Measurements from ENCODE around the gene PRKCQ. TPM values are rescaled to one million over a fixed set of nuclear protein-coding genes. Genes with fewer than 3 reads are reported as not detected.

The PRKCQ gene
- total and polyA plus RNA-seq, 2 of the 13 experiments (the other 11 are each of a cell fraction or from before 2014, with no cell fraction given): 0.13 to 0.35 TPM

DNA sequence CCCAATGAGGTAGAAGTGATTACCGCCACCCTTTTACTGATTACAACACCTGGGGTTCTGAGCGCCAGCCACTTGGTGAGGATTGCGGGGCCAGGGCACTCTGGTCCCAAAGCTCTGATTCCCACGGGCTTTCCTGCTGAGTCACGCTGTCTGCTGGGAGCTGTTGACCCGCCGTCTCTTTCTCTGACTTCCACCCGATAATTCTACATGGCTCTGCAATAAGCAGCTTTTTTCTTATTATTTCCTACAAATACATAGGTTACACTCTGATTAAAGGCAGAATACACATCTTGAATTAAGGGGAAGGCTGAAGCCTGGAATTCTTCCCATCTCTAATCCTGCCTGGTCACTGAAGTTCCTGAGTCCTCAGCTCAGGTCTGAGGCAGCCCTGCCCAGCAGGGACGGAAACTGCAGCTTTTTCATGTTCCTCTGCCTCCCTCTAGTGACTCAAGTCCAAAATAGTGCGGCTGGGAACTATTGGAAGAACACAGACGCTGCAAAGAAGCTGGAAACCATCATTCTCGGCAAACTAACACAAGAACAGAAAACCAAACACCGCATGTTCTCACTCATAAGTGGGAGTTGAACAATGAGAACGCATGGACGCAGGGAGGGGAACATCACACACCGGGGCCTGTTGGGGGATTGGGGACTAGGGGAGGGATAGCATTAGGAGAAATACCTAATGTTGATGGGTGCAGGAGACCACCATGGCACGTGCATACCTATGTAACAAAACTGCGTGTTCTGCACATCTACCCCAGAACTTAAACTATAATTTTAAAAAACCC, 178.3 kb downstream of the PRKCQ start (continued):
- TF ChIP-seq, protein P1, sequence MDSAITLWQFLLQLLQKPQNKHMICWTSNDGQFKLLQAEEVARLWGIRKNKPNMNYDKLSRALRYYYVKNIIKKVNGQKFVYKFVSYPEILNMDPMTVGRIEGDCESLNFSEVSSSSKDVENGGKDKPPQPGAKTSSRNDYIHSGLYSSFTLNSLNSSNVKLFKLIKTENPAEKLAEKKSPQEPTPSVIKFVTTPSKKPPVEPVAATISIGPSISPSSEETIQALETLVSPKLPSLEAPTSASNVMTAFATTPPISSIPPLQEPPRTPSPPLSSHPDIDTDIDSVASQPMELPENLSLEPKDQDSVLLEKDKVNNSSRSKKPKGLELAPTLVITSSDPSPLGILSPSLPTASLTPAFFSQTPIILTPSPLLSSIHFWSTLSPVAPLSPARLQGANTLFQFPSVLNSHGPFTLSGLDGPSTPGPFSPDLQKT (CRISPR knock-in tag; IDR thresholded peaks at IDR 0.05; ENCODE audit: borderline replicate concordance): no peak
- TF ChIP-seq TGIF2 (CRISPR knock-in tag; IDR thresholded peaks at IDR 0.05) (no peak), MTA1 (CRISPR knock-in tag; IDR thresholded peaks at IDR 0.05; ENCODE audit: borderline replicate concordance) (no peak), MYC (CRISPR knock-in tag; IDR thresholded peaks at IDR 0.05; ENCODE audit: borderline replicate concordance) (no peak), IKZF4 (CRISPR knock-in tag; IDR thresholded peaks at IDR 0.05; ENCODE audit: borderline replicate concordance, low read depth, not compliant biosample characterization) (no peak), JARID2 (CRISPR knock-in tag; IDR thresholded peaks at IDR 0.05; ENCODE audit: insufficient replicate concordance) (no peak), ZNF761 (CRISPR knock-in tag; conservative IDR thresholded peaks at IDR 0.05) (no peak), ZNF703 (CRISPR knock-in tag; IDR thresholded peaks at IDR 0.05; ENCODE audit: borderline replicate concordance) (no peak), LCORL (IDR thresholded peaks at IDR 0.05) (no peak), LCORL (CRISPR knock-in tag; IDR thresholded peaks at IDR 0.05) (0 out of 2 replicates have a peak, but pooled peaks have one; percentile 30), ZFP36L2 (CRISPR knock-in tag; IDR thresholded peaks at IDR 0.05) (no peak), ZSCAN20 (CRISPR knock-in tag; IDR thresholded peaks at IDR 0.05; ENCODE audit: borderline replicate concordance) (no peak), ZNF547 (CRISPR knock-in tag; IDR thresholded peaks at IDR 0.05) (no peak), ZFP62 (CRISPR knock-in tag; IDR thresholded peaks at IDR 0.05) (no peak), NCOA2 (CRISPR knock-in tag; IDR thresholded peaks at IDR 0.05) (0 out of 2 replicates have a peak, but pooled peaks have one; percentile 12)
- TF ChIP-seq, protein P2, sequence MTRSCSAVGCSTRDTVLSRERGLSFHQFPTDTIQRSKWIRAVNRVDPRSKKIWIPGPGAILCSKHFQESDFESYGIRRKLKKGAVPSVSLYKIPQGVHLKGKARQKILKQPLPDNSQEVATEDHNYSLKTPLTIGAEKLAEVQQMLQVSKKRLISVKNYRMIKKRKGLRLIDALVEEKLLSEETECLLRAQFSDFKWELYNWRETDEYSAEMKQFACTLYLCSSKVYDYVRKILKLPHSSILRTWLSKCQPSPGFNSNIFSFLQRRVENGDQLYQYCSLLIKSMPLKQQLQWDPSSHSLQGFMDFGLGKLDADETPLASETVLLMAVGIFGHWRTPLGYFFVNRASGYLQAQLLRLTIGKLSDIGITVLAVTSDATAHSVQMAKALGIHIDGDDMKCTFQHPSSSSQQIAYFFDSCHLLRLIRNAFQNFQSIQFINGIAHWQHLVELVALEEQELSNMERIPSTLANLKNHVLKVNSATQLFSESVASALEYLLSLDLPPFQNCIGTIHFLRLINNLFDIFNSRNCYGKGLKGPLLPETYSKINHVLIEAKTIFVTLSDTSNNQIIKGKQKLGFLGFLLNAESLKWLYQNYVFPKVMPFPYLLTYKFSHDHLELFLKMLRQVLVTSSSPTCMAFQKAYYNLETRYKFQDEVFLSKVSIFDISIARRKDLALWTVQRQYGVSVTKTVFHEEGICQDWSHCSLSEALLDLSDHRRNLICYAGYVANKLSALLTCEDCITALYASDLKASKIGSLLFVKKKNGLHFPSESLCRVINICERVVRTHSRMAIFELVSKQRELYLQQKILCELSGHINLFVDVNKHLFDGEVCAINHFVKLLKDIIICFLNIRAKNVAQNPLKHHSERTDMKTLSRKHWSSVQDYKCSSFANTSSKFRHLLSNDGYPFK (CRISPR knock-in tag; IDR thresholded peaks at IDR 0.05; ENCODE audit: borderline replicate concordance): no peak
- TF ChIP-seq, protein P3, sequence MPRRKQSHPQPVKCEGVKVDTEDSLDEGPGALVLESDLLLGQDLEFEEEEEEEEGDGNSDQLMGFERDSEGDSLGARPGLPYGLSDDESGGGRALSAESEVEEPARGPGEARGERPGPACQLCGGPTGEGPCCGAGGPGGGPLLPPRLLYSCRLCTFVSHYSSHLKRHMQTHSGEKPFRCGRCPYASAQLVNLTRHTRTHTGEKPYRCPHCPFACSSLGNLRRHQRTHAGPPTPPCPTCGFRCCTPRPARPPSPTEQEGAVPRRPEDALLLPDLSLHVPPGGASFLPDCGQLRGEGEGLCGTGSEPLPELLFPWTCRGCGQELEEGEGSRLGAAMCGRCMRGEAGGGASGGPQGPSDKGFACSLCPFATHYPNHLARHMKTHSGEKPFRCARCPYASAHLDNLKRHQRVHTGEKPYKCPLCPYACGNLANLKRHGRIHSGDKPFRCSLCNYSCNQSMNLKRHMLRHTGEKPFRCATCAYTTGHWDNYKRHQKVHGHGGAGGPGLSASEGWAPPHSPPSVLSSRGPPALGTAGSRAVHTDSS (CRISPR knock-in tag; conservative IDR thresholded peaks at IDR 0.05): no peak
- TF ChIP-seq, protein P4, sequence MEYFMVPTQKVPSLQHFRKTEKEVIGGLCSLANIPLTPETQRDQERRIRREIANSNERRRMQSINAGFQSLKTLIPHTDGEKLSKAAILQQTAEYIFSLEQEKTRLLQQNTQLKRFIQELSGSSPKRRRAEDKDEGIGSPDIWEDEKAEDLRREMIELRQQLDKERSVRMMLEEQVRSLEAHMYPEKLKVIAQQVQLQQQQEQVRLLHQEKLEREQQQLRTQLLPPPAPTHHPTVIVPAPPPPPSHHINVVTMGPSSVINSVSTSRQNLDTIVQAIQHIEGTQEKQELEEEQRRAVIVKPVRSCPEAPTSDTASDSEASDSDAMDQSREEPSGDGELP (IDR thresholded peaks at IDR 0.05; ENCODE audit: borderline replicate concordance, low read depth): no peak
- TF ChIP-seq, protein P5, sequence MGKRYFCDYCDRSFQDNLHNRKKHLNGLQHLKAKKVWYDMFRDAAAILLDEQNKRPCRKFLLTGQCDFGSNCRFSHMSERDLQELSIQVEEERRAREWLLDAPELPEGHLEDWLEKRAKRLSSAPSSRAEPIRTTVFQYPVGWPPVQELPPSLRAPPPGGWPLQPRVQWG (CRISPR knock-in tag; IDR thresholded peaks at IDR 0.05; ENCODE audit: borderline replicate concordance, low read depth): no peak
- TF ChIP-seq, protein P6, sequence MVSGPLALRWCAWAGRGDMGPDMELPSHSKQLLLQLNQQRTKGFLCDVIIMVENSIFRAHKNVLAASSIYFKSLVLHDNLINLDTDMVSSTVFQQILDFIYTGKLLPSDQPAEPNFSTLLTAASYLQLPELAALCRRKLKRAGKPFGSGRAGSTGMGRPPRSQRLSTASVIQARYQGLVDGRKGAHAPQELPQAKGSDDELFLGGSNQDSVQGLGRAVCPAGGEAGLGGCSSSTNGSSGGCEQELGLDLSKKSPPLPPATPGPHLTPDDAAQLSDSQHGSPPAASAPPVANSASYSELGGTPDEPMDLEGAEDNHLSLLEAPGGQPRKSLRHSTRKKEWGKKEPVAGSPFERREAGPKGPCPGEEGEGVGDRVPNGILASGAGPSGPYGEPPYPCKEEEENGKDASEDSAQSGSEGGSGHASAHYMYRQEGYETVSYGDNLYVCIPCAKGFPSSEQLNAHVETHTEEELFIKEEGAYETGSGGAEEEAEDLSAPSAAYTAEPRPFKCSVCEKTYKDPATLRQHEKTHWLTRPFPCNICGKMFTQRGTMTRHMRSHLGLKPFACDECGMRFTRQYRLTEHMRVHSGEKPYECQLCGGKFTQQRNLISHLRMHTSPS (CRISPR knock-in tag; IDR thresholded peaks at IDR 0.05; ENCODE audit: low read depth): no peak

Measured in HepG2 (cell line).